WTC11 (cell line): ENCODE measurements around the gene SIPA1L3. TPM values are rescaled to one million over a fixed set of nuclear protein-coding genes. Genes with fewer than 3 reads are reported as not detected.

Source experiments
- ATAC-seq: fragments of 200-7000 bp; cut with Tn5 transposase; 2 replicates; pipeline ENCODE4 v1.10.0; 2021; ENCODE audit warnings: mild to moderate bottlenecking, moderate library complexity
- CTCF ChIA-PET: fragments of 300-600 bp; sonication (Branson Sonifier 250); formaldehyde crosslinking; loops from one replicate; lab custom pipeline; 2021; ENCODE audit warnings: antibody characterized with exemption; lab: Charles Lee
- POLR2A ChIA-PET: fragments of 350-600 bp; sonication (Branson Sonifier 250); formaldehyde crosslinking; loops from one replicate; lab custom pipeline; 2021; ENCODE audit warnings: antibody characterized with exemption; lab: Charles Lee
- DNase-seq: peaks from one replicate; pipeline ENCODE4 v3.0.0; 2021; ENCODE audit warnings: low spot score
- H3K27ac Mint-ChIP-seq: 2 replicates; pipeline ENCODE4 v1.8.0; 2021; ENCODE audit warnings: mixed read lengths
- H3K27me3 Mint-ChIP-seq: 2 replicates; pipeline ENCODE4 v1.8.0; 2021; ENCODE audit warnings: low read depth, mild to moderate bottlenecking, moderate library complexity, mixed read lengths
- H3K36me3 Mint-ChIP-seq: 2 replicates; pipeline ENCODE4 v1.8.0; 2021; ENCODE audit warnings: mixed read lengths
- H3K4me1 Mint-ChIP-seq: 2 replicates; pipeline ENCODE4 v1.8.0; 2022; ENCODE audit warnings: mixed read lengths
- H3K4me3 Mint-ChIP-seq: 2 replicates; pipeline ENCODE4 v1.8.0; 2021; ENCODE audit warnings: mild to moderate bottlenecking, moderate library complexity, mixed read lengths
- H3K9me3 Mint-ChIP-seq: 2 replicates; pipeline ENCODE4 v1.8.0; 2021; ENCODE audit warnings: mixed read lengths
- ELF4 ChIP-seq: sonication (generic); formaldehyde crosslinking; IDR thresholded peaks from 2 replicates; pipeline ENCODE4 v1.8.1; 2022; ENCODE audit warnings: low read depth, mild to moderate bottlenecking, moderate library complexity, missing genetic modification reagents
- HMGA2 ChIP-seq: fragments of 250-450 bp; sonication (Bioruptor Pico); IDR thresholded peaks from 2 replicates; pipeline ENCODE4 v1.4.0; 2021; ENCODE audit warnings: mild to moderate bottlenecking, moderate library complexity
- NFATC4 ChIP-seq: fragments of 250-450 bp; sonication (Bioruptor Pico); IDR thresholded peaks from 2 replicates; pipeline ENCODE4 v1.9.0; 2021; ENCODE audit warnings: mild to moderate bottlenecking
- NFYB ChIP-seq: sonication (generic); formaldehyde crosslinking; conservative IDR thresholded peaks from 2 replicates; pipeline ENCODE4 v1.8.0; 2022; ENCODE audit warnings: low read depth, missing genetic modification reagents
- NR1H2 ChIP-seq: sonication (generic); formaldehyde crosslinking; IDR thresholded peaks from 2 replicates; pipeline ENCODE4 v1.9.0; 2021; ENCODE audit warnings: mild to moderate bottlenecking, moderate library complexity, missing genetic modification reagents
- NR2C2 ChIP-seq: sonication (generic); formaldehyde crosslinking; IDR thresholded peaks from 2 replicates; pipeline ENCODE4 v1.8.0; 2022; ENCODE audit warnings: mild to moderate bottlenecking, missing genetic modification reagents
- SMAD4 ChIP-seq: sonication (generic); formaldehyde crosslinking; IDR thresholded peaks from 2 replicates; pipeline ENCODE4 v1.8.0; 2022; ENCODE audit warnings: mild to moderate bottlenecking, missing genetic modification reagents
- TP53 ChIP-seq: sonication (generic); formaldehyde crosslinking; IDR thresholded peaks from 2 replicates; pipeline ENCODE4 v1.8.1; 2023; ENCODE audit warnings: mild to moderate bottlenecking, missing genetic modification reagents
- ZNF121 ChIP-seq: sonication (generic); formaldehyde crosslinking; IDR thresholded peaks from 2 replicates; pipeline ENCODE4 v1.8.0; 2023; ENCODE audit warnings: missing genetic modification reagents
- ZNF219 ChIP-seq: sonication (generic); formaldehyde crosslinking; IDR thresholded peaks from 2 replicates; pipeline ENCODE4 v1.8.0; 2023; ENCODE audit warnings: missing genetic modification reagents, mild to moderate bottlenecking, borderline replicate concordance
- ZNF232 ChIP-seq: sonication (generic); formaldehyde crosslinking; IDR thresholded peaks from 2 replicates; pipeline ENCODE4 v1.8.0; 2022; ENCODE audit warnings: mild to moderate bottlenecking, missing genetic modification reagents
- ZNF416 ChIP-seq: fragments of 250-450 bp; sonication (Bioruptor Pico); IDR thresholded peaks from 2 replicates; pipeline ENCODE4 v1.9.0; 2021; ENCODE audit warnings: mild to moderate bottlenecking, inconsistent platforms
- ZNF423 ChIP-seq: fragments of 250-450 bp; sonication (Bioruptor Pico); IDR thresholded peaks from 2 replicates; pipeline ENCODE4 v2.1.2; 2022; ENCODE audit warnings: mild to moderate bottlenecking, moderate library complexity
- ZNF671 ChIP-seq: fragments of 250-450 bp; sonication (Bioruptor Pico); IDR thresholded peaks from 2 replicates; pipeline ENCODE4 v1.8.0; 2021; ENCODE audit warnings: mild to moderate bottlenecking
- total RNA-seq: library from RNA; stranded (reverse); gene quantifications from 3 replicates; pipeline ENCODE4 v1.2.3, GENCODE V29; 2021
- TF ChIP-seq, protein P1 (sequence below): fragments of 250-450 bp; sonication (Bioruptor Pico); IDR thresholded peaks from 2 replicates; pipeline ENCODE4 v1.9.0; 2021; ENCODE audit warnings: mild to moderate bottlenecking, borderline replicate concordance
- TF ChIP-seq, protein P2 (sequence below): sonication (generic); formaldehyde crosslinking; IDR thresholded peaks from 2 replicates; pipeline ENCODE4 v1.8.0; 2022; ENCODE audit warnings: mild to moderate bottlenecking, missing genetic modification reagents
- TF ChIP-seq, protein P3 (sequence below): fragments of 250-450 bp; sonication (Bioruptor Pico); IDR thresholded peaks from 2 replicates; pipeline ENCODE4 v1.9.0; 2021; ENCODE audit warnings: mild to moderate bottlenecking
- TF ChIP-seq, protein P4 (sequence below): sonication (generic); formaldehyde crosslinking; IDR thresholded peaks from 2 replicates; pipeline ENCODE4 v1.8.1; 2023; ENCODE audit warnings: mild to moderate bottlenecking, missing genetic modification reagents, moderate library complexity
- TF ChIP-seq, protein P5 (sequence below): fragments of 200-600 bp; IDR thresholded peaks from 2 replicates; pipeline ENCODE4 v1.8.0; 2022; ENCODE audit warnings: antibody characterized with exemption

Gene SIPA1L3
- total RNA-seq, 1 experiment from 2014 or later: 41.5 TPM

DNA sequence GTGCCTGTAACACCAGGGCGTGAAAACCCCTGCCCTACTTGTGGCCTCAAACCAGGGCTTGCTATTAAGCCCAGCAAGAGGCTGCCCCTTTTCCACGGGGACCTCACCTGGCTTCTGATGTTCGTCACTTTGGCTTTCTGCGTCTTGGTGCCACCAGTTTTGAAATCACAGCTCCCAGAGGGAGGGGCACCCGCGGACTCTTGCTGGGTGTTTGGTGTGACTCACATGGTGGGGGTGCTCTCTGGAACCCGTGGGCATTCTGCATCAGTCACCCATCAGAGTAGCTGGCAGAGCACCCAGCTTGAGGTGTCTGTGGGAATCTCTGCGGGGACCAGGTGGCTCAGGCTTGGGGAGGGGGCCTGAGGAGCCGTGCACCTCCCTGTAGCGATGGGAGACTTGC is 19.2 kb downstream of the SIPA1L3 start (continued):
- TF ChIP-seq, protein P1, sequence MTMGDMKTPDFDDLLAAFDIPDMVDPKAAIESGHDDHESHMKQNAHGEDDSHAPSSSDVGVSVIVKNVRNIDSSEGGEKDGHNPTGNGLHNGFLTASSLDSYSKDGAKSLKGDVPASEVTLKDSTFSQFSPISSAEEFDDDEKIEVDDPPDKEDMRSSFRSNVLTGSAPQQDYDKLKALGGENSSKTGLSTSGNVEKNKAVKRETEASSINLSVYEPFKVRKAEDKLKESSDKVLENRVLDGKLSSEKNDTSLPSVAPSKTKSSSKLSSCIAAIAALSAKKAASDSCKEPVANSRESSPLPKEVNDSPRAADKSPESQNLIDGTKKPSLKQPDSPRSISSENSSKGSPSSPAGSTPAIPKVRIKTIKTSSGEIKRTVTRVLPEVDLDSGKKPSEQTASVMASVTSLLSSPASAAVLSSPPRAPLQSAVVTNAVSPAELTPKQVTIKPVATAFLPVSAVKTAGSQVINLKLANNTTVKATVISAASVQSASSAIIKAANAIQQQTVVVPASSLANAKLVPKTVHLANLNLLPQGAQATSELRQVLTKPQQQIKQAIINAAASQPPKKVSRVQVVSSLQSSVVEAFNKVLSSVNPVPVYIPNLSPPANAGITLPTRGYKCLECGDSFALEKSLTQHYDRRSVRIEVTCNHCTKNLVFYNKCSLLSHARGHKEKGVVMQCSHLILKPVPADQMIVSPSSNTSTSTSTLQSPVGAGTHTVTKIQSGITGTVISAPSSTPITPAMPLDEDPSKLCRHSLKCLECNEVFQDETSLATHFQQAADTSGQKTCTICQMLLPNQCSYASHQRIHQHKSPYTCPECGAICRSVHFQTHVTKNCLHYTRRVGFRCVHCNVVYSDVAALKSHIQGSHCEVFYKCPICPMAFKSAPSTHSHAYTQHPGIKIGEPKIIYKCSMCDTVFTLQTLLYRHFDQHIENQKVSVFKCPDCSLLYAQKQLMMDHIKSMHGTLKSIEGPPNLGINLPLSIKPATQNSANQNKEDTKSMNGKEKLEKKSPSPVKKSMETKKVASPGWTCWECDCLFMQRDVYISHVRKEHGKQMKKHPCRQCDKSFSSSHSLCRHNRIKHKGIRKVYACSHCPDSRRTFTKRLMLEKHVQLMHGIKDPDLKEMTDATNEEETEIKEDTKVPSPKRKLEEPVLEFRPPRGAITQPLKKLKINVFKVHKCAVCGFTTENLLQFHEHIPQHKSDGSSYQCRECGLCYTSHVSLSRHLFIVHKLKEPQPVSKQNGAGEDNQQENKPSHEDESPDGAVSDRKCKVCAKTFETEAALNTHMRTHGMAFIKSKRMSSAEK (CRISPR knock-in tag): no peak
- TF ChIP-seq ZNF423 (no peak), ZNF219 (CRISPR knock-in tag) (no peak)
- TF ChIP-seq, protein P2, sequence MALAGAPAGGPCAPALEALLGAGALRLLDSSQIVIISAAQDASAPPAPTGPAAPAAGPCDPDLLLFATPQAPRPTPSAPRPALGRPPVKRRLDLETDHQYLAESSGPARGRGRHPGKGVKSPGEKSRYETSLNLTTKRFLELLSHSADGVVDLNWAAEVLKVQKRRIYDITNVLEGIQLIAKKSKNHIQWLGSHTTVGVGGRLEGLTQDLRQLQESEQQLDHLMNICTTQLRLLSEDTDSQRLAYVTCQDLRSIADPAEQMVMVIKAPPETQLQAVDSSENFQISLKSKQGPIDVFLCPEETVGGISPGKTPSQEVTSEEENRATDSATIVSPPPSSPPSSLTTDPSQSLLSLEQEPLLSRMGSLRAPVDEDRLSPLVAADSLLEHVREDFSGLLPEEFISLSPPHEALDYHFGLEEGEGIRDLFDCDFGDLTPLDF (CRISPR knock-in tag): no peak

DNA sequence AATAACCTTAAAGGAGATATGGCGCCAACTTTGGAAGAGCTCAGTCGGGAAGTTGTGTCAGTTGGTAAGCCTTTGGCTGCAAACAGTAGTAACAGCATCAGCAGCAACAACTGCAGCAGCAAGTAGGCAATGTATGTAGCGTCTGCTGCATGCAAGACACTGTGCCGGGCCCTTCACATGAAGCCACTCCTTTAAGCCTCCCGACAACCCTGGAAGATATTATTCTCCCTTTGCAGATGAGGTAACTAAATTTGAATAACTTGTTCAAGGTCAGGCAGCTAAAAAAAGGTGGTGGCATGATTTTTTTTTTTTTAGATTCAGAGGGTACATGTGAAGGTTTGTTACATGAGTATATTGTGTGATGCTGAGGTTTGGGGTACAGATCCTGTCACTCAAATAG is 19.7 kb downstream of the SIPA1L3 start:
- ChIA-PET CTCF (interaction anchor here (0.7 to 1.5 kb wide), 3 partner anchors 60 to 156 kb away, joined by 3 to 4 read pairs (median 3); no protein-coding TSS in a partner anchor), POLR2A (interaction anchor here (0.6 to 0.7 kb wide), 2 partner anchors 78 to 131 kb away, joined by 4 to 6 read pairs; no protein-coding TSS in a partner anchor)
- ATAC-seq: no peak
- TF ChIP-seq, protein P3, sequence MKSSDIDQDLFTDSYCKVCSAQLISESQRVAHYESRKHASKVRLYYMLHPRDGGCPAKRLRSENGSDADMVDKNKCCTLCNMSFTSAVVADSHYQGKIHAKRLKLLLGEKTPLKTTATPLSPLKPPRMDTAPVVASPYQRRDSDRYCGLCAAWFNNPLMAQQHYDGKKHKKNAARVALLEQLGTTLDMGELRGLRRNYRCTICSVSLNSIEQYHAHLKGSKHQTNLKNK (CRISPR knock-in tag): no peak
- no peak for TF ChIP-seq ZNF416 (CRISPR knock-in tag)
- no peak for TF ChIP-seq SMAD4 (CRISPR knock-in tag)
- no peak for TF ChIP-seq ZNF121 (CRISPR knock-in tag)
- TF ChIP-seq TP53: no peak
- TF ChIP-seq, protein P4, sequence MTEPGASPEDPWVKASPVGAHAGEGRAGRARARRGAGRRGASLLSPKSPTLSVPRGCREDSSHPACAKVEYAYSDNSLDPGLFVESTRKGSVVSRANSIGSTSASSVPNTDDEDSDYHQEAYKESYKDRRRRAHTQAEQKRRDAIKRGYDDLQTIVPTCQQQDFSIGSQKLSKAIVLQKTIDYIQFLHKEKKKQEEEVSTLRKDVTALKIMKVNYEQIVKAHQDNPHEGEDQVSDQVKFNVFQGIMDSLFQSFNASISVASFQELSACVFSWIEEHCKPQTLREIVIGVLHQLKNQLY (CRISPR knock-in tag): no peak
- TF ChIP-seq NFYB (CRISPR knock-in tag): no peak
- TF ChIP-seq, protein P5, sequence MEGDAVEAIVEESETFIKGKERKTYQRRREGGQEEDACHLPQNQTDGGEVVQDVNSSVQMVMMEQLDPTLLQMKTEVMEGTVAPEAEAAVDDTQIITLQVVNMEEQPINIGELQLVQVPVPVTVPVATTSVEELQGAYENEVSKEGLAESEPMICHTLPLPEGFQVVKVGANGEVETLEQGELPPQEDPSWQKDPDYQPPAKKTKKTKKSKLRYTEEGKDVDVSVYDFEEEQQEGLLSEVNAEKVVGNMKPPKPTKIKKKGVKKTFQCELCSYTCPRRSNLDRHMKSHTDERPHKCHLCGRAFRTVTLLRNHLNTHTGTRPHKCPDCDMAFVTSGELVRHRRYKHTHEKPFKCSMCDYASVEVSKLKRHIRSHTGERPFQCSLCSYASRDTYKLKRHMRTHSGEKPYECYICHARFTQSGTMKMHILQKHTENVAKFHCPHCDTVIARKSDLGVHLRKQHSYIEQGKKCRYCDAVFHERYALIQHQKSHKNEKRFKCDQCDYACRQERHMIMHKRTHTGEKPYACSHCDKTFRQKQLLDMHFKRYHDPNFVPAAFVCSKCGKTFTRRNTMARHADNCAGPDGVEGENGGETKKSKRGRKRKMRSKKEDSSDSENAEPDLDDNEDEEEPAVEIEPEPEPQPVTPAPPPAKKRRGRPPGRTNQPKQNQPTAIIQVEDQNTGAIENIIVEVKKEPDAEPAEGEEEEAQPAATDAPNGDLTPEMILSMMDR: no peak
- TF ChIP-seq ZNF423: no peak
- no peak for TF ChIP-seq NFATC4 (CRISPR knock-in tag)
- no peak for TF ChIP-seq HMGA2 (CRISPR knock-in tag)
- TF ChIP-seq NR2C2 (CRISPR knock-in tag): no peak
- no peak for TF ChIP-seq ZNF671
- no peak for TF ChIP-seq ELF4 (CRISPR knock-in tag)
- no peak for TF ChIP-seq ZNF232 (CRISPR knock-in tag)
- TF ChIP-seq, protein P2 (CRISPR knock-in tag): no peak
- no peak for TF ChIP-seq NR1H2 (CRISPR knock-in tag)
- TF ChIP-seq, protein P1 (CRISPR knock-in tag): no peak
- TF ChIP-seq, all 79 proteins: peak for 0
- DNase-seq: no peak
- Mint-ChIP-seq H3K36me3 (peaks cover 7% of the 10 kb centered on the region), H3K4me3 (no peak overlapping the region), H3K9me3 (peaks cover 4% of the 10 kb centered on the region), H3K27ac (no peak overlapping the region), H3K27me3 (no peaks in the 10 kb centered on the region), H3K4me1 (peaks cover 48% of the 10 kb centered on the region)
